DND-41 (cell line): ENCODE measurements around the gene TERF2IP.

Experiments used
- ATAC-seq: fragments of 200-7000 bp; cut with Tn5 transposase; 3 replicates; pipeline ENCODE4 v1.9.1; 2021; ENCODE audit warnings: low read depth; ENCODE audit not compliant: insufficient read depth
- DNase-seq: peaks from one replicate; pipeline ENCODE4 v3.0.0-alpha.2; 2020
- H2AFZ ChIP-seq: 2 replicates; pipeline ENCODE4 v1.6.0; 2012; ENCODE audit warnings: low read depth, low read length
- H3K27ac ChIP-seq: 2 replicates; pipeline ENCODE4 v1.5.1; 2012; ENCODE audit warnings: low read length, inconsistent platforms
- H3K27me3 ChIP-seq: fragments of 200-600 bp; sonication (generic); 2 replicates; pipeline ENCODE4 v1.6.0; 2012; ENCODE audit warnings: low read length, mild to moderate bottlenecking, inconsistent platforms; ENCODE audit not compliant: insufficient read depth, poor library complexity
- H3K36me3 ChIP-seq: 2 replicates; pipeline ENCODE4 v1.5.1; 2012; ENCODE audit warnings: low read length, inconsistent platforms; ENCODE audit not compliant: insufficient read depth
- H3K4me1 ChIP-seq: 2 replicates; pipeline ENCODE4 v1.5.1; 2012; ENCODE audit warnings: mild to moderate bottlenecking, low read length; ENCODE audit not compliant: insufficient read depth
- H3K4me2 ChIP-seq: 2 replicates; pipeline ENCODE4 v1.6.0; 2012; ENCODE audit warnings: mild to moderate bottlenecking, moderate library complexity, low read length, inconsistent platforms; ENCODE audit not compliant: insufficient read depth
- H3K4me3 ChIP-seq, 2 experiments: fragments of 200-600 bp in 1 of 2; shearing (Covaris generic) in 1 of 2; 2 replicates each; pipeline ENCODE4 v1.5.1; 2012 to 2016; ENCODE audit warnings: inconsistent platforms in 2 of 2, low read length in 2 of 2, mild to moderate bottlenecking in 2 of 2, low read depth in 1 of 2, moderate library complexity in 1 of 2
- H3K79me2 ChIP-seq: 2 replicates; pipeline ENCODE4 v1.6.0; 2012; ENCODE audit warnings: low read length, inconsistent platforms; ENCODE audit not compliant: insufficient read depth
- H3K9ac ChIP-seq: 2 replicates; pipeline ENCODE4 v1.6.0; 2012; ENCODE audit warnings: low read depth, mild to moderate bottlenecking, inconsistent platforms, low read length, moderate library complexity
- H3K9me3 ChIP-seq: 2 replicates; pipeline ENCODE4 v1.5.1; 2012; ENCODE audit warnings: low read length, moderate library complexity, mild to moderate bottlenecking, inconsistent platforms; ENCODE audit not compliant: insufficient read depth, severe bottlenecking
- H4K20me1 ChIP-seq: 2 replicates; pipeline ENCODE4 v1.6.0; 2012; ENCODE audit warnings: low read length; ENCODE audit not compliant: insufficient read depth
- EZH2 ChIP-seq: IDR thresholded peaks from 3 replicates; pipeline ENCODE4 v1.6.1; 2012; ENCODE audit warnings: borderline replicate concordance, low read depth, mild to moderate bottlenecking, moderate library complexity, low read length, inconsistent platforms; ENCODE audit not compliant: severe bottlenecking
- TF ChIP-seq, protein P1 (sequence below): IDR thresholded peaks from 2 replicates; pipeline ENCODE4 v1.5.1; 2012; ENCODE audit warnings: borderline replicate concordance, low read length, moderate library complexity, mild to moderate bottlenecking; ENCODE audit not compliant: poor library complexity, severe bottlenecking; ENCODE audit errors: extremely low read depth

TERF2IP gene

DNA sequence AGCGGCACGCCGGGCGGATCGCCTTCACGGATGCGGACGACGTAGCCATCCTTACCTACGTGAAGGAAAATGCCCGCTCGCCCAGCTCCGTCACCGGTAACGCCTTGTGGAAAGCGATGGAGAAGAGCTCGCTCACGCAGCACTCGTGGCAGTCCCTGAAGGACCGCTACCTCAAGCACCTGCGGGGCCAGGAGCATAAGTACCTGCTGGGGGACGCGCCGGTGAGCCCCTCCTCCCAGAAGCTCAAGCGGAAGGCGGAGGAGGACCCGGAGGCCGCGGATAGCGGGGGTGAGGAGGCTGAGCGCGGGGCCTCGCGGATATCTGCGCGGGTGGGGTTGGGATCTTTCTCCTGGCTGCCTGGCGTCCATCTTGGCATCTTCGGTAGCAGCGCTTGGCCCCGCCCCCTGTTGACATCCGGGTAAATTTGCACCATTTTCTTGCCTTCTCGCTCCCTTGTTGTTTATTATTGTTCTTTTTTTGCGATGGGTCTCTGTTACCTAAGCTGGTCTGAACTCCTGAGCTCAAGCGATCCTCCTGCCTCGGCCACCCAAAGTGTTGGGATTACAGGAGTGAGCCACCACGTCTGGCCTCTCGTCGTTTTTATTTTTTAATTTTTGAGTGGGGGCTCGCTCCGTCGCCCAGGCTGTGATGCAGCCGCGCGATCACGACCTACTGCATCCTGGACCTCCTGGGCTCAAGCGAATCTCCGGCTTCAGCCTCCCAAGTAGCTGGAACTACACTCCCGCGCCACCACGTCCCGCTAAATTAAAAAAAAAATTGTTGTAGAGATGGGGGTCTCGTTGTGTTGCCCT, 898 bp downstream of the TERF2IP start:
- H3K4me3 ChIP-seq, result peak overlapping the region; percentile 86 to 97
- TF ChIP-seq, protein P1, sequence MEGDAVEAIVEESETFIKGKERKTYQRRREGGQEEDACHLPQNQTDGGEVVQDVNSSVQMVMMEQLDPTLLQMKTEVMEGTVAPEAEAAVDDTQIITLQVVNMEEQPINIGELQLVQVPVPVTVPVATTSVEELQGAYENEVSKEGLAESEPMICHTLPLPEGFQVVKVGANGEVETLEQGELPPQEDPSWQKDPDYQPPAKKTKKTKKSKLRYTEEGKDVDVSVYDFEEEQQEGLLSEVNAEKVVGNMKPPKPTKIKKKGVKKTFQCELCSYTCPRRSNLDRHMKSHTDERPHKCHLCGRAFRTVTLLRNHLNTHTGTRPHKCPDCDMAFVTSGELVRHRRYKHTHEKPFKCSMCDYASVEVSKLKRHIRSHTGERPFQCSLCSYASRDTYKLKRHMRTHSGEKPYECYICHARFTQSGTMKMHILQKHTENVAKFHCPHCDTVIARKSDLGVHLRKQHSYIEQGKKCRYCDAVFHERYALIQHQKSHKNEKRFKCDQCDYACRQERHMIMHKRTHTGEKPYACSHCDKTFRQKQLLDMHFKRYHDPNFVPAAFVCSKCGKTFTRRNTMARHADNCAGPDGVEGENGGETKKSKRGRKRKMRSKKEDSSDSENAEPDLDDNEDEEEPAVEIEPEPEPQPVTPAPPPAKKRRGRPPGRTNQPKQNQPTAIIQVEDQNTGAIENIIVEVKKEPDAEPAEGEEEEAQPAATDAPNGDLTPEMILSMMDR, result no peak
- no peak for TF ChIP-seq EZH2
- peak overlapping the region; percentile 82 for H2AFZ ChIP-seq
- peaks cover 53% of the 10 kb centered on the region; the same call in 1 of the 2 replicates for H4K20me1 ChIP-seq
- peak overlapping the region; percentile 83 for H3K9ac ChIP-seq
- no peaks in the 10 kb centered on the region for H3K27me3 ChIP-seq
- peaks cover 48% of the 10 kb centered on the region for H3K36me3 ChIP-seq
- peak overlapping the region; percentile 90 for H3K27ac ChIP-seq
- peaks cover 98% of the 10 kb centered on the region for H3K79me2 ChIP-seq
- H3K4me1 ChIP-seq, result peaks cover 62% of the 10 kb centered on the region
- peak overlapping the region; percentile 76 for H3K4me2 ChIP-seq
- DNase-seq, result peak; percentile 86
- H3K9me3 ChIP-seq, result no peaks in the 10 kb centered on the region
- ATAC-seq, result peak; percentile 47

DNA sequence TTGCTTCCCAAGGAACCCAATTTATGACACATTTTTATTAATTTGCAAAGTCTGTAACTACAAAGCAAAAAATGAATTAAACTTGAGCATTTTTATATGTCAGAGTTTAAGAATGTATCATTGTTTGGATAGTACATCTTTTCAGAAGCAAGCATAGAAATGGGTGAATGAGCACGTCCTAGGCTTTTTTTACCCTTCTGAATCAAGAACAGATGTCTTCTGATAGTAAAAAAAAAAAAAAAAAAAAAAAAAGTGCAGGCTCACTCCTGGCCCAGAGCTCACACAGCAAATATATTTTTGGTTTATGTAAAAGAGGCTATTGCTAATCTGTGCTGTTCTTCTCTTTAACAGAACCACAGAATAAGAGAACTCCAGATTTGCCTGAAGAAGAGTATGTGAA, 6.3 kb downstream of the TERF2IP start:
- Histone ChIP-seq H4K20me1 (peaks cover 46% of the 10 kb centered on the region; the same call in 1 of the 2 replicates), H3K36me3 (peaks cover 69% of the 10 kb centered on the region), H3K79me2 (peaks cover 66% of the 10 kb centered on the region), H3K9ac (no peak overlapping the region), H3K9me3 (no peaks in the 10 kb centered on the region), H2AFZ (no peak overlapping the region), H3K27ac (no peak overlapping the region), H3K27me3 (no peaks in the 10 kb centered on the region), H3K4me1 (peaks cover 30% of the 10 kb centered on the region), H3K4me2 (no peak overlapping the region), H3K4me3 (no peak overlapping the region)
- DNase-seq (no peak), ATAC-seq (no peak)
- no peak for TF ChIP-seq EZH2

DNA sequence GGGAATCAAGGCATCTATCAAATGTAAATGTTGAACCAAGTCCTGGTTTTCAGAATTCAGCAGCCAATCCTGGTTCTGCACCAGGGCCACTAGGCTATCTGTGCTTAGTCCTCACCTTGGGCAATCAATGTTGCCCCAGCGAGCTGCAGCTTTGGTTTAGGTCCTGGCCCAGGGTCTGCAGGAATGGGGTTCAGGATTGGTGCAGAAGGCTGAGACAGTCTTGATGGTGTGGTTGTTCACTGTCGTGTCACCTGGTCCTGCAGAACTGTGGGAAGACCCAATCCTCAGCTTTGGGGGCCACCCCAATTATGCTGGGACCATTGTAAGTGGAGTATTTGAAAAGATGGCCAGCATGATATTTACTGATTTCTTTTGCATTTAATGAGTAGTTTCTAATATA, 10.6 kb downstream of the TERF2IP start:
- no peak; the same call in 2 of the 3 replicates for ATAC-seq

DNA sequence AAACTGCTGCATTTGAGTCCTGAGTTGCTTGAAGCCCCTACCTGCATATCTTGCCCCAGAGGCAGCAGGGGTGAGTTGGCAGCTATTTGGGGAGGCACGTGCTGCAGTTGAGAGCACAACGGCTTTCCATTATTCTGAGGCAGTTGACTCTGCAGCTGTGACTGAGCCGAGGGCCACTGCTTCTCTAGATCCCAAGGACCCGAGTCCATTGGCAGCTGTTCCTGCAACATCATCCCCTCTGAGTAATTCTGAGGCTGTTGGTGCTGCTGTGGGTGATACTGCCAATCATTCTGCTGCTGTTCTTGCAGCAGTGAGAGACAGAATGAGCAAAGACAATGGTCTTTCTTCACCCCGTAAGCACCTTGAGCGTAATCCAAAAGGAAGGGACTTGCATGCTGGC, 12.7 kb downstream of the TERF2IP start:
- no peaks in the 10 kb centered on the region for H3K27me3 ChIP-seq
- H3K9ac ChIP-seq, result no peak overlapping the region
- peaks cover 39% of the 10 kb centered on the region for H3K36me3 ChIP-seq
- H3K4me3 ChIP-seq, result no peak overlapping the region
- no peaks in the 10 kb centered on the region for H3K9me3 ChIP-seq
- ATAC-seq (no peak), DNase-seq (no peak)
- no peak overlapping the region for H3K27ac ChIP-seq
- H3K79me2 ChIP-seq, result peaks cover 7% of the 10 kb centered on the region; the same call in 1 of the 2 replicates
- H3K4me1 ChIP-seq, result no peaks in the 10 kb centered on the region
- H4K20me1 ChIP-seq, result peaks cover 11% of the 10 kb centered on the region; the same call in 1 of the 2 replicates
- no peak for TF ChIP-seq EZH2
- TF ChIP-seq, protein P1, result no peak
- no peak overlapping the region for H3K4me2 ChIP-seq
- no peak overlapping the region for H2AFZ ChIP-seq

More for the DNA sequence above, 10.6 kb downstream of the TERF2IP start:
- TF ChIP-seq, protein P1, result no peak
- TF ChIP-seq EZH2, result no peak
- Histone ChIP-seq H3K27me3 (no peaks in the 10 kb centered on the region), H3K27ac (no peak overlapping the region), H3K36me3 (peaks cover 60% of the 10 kb centered on the region), H3K9ac (no peak overlapping the region), H3K4me2 (no peak overlapping the region), H4K20me1 (peaks cover 18% of the 10 kb centered on the region; the same call in 1 of the 2 replicates), H3K4me3 (no peak overlapping the region), H3K79me2 (peaks cover 23% of the 10 kb centered on the region), H2AFZ (no peak overlapping the region), H3K9me3 (no peaks in the 10 kb centered on the region), H3K4me1 (no peaks in the 10 kb centered on the region)
- no peak for DNase-seq
